Measurements from ENCODE around the gene CLDN6. TPM values are rescaled to one million over a fixed set of nuclear protein-coding genes. Genes with fewer than 3 reads are reported as not detected.

Gene CLDN6
- total RNA-seq, 1 donor, result not detected

DNA sequence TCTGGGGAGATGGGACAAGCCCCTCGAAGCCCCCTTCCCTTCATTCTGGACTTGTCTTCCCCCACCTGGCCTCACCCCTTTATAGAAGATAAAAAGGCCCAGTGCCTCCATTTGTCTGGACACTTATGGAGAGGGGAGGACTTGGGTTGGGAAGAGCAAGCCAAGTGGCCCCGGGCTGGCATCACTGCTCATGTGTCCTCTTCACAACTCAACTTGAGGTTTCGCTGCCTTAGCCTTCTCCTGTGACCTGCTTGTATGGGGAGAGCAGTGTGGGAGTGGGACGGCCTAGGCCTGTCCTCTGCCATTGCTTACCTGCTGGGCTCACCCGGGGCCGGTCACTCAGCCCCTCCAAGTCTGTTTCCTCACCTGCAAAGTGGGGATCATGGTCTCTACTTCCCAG lies 47.4 kb downstream of the CLDN6 start:
- H3K4me3 ChIP-seq (ENCODE audit: low read depth, low read length), result no peak overlapping the region
- TF ChIP-seq, protein P1, sequence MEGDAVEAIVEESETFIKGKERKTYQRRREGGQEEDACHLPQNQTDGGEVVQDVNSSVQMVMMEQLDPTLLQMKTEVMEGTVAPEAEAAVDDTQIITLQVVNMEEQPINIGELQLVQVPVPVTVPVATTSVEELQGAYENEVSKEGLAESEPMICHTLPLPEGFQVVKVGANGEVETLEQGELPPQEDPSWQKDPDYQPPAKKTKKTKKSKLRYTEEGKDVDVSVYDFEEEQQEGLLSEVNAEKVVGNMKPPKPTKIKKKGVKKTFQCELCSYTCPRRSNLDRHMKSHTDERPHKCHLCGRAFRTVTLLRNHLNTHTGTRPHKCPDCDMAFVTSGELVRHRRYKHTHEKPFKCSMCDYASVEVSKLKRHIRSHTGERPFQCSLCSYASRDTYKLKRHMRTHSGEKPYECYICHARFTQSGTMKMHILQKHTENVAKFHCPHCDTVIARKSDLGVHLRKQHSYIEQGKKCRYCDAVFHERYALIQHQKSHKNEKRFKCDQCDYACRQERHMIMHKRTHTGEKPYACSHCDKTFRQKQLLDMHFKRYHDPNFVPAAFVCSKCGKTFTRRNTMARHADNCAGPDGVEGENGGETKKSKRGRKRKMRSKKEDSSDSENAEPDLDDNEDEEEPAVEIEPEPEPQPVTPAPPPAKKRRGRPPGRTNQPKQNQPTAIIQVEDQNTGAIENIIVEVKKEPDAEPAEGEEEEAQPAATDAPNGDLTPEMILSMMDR (IDR thresholded peaks at IDR 0.05; ENCODE audit: insufficient read depth, low read depth, low read length), result no peak
- DNase-seq (ENCODE audit: low read depth), result no peak

DNA sequence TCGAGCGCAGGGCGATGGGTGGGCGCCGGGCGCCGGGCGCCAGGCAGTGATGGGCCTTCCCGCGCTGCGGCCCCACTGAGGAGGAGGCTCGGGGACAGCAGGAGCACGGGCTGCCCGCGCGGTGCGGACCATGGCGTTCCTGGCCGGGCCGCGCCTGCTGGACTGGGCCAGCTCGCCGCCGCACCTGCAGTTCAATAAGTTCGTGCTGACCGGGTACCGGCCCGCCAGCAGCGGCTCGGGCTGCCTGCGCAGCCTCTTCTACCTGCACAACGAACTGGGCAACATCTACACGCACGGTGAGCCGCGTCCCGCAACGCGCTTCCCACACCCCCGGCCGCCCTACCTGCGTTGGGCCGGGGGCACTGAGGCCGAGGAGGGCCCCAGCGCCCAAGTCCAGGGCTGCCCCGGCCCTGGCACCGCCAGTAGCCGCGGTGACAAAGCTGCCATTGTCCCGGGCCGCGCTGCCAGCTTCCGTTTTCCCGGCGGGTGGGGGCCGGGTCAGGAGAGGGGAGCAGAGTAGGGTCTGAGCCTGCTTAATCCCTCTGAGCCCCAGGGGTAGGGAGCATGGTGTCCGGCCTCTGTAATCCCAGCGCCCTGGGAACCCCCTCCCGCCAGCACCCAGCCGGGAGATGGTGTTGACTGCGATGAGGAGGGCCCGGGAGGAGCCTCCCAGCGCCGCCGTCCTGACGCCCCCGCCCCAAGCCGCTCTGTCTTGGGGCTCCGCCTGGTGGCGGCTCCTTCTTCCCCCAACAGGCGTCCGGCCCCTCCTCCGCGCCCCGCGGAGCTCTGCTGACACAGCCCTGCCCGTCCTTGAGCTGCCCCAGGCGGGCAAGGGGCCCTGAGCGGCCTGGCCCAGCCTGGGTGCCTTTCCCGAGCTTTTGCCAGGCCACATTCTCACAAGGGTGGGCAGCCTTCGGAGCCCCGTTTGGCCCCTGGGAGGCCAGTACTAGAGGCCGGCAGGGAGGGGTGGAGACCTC lies 48.1 kb downstream of the CLDN6 start:
- peak overlapping the region; percentile 62 for H3K4me3 ChIP-seq (ENCODE audit: low read depth, low read length)
- peak; percentile 30 for DNase-seq (ENCODE audit: low read depth)
- TF ChIP-seq, protein P1 (IDR thresholded peaks at IDR 0.05; ENCODE audit: insufficient read depth, low read depth, low read length), result peak; percentile 46

DNA sequence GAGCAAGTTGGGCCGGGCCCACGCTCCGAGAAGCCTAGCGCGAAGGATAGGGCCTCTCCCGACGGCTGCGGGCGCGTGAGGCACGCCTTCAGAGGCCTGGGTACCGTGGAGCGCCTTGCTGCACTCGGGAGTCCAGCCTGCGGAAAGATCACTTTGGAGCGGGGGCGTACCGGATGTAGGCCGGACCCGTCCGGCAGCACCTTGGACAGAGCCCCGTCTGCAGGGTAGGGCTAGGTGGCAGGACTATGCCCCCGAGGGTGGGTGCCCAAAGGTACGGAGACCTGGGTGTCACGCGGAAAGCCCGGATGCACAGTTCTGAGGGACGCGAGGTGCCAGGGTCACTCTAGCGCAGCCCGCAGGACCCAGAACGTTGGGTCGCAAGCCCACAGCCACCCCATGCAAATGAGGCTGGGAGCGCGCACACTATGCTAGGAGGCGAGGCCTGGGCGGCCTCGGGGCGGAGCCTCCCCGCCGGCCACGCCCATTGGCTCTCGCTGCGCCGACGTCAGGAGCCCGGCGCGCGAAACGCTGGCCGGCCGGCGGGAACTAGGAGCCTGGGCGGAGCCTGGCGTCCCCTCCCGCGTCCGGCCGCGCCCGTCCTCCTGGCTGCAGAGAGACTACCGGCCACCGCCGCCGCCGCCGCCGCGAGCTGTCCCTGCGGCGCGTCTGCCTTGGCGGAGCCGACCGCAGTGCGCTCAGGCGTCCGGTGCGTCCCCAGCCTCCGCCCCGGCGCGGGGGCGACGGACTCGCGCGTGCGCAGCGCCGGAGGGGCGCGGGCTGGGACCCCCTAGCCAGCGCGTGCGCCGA lies 49.0 kb downstream of the CLDN6 start, which contains the start of gene PAQR4:
PAQR4 (plus strand) TSS at position 611 of the 807 bp plus-strand sequence. CDS start 327 bp downstream, outside the sequence.
- TF ChIP-seq, protein P1 (IDR thresholded peaks at IDR 0.05; ENCODE audit: insufficient read depth, low read depth, low read length), result no peak
- DNase-seq (ENCODE audit: low read depth), result peak; percentile 84
- H3K4me3 ChIP-seq (ENCODE audit: low read depth, low read length), result peak within 1 kb of the TSS; percentile 65

DNA sequence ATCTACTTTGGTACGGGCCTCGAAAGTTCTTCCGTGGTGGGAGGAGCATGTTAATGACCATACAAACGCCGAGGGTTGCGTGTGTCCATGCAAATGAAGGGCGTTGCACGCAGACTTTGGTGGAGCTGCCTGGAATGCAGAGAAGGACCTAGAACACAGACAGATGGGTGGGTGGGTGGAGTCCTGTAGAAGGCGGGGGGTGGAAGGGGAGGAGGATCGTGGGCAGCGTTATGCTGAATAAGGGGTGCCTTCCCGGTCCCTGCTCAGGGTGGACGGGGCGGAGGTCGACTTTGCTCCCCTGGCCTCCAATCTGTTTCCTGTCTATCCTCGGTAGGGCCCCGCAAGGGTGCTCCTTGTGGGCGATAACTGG lies 49.6 kb downstream of the CLDN6 start:
- peak overlapping the region; percentile 65 for H3K4me3 ChIP-seq (ENCODE audit: low read depth, low read length)
- TF ChIP-seq, protein P1 (IDR thresholded peaks at IDR 0.05; ENCODE audit: insufficient read depth, low read depth, low read length), result no peak
- no peak for DNase-seq (ENCODE audit: low read depth)

DNA sequence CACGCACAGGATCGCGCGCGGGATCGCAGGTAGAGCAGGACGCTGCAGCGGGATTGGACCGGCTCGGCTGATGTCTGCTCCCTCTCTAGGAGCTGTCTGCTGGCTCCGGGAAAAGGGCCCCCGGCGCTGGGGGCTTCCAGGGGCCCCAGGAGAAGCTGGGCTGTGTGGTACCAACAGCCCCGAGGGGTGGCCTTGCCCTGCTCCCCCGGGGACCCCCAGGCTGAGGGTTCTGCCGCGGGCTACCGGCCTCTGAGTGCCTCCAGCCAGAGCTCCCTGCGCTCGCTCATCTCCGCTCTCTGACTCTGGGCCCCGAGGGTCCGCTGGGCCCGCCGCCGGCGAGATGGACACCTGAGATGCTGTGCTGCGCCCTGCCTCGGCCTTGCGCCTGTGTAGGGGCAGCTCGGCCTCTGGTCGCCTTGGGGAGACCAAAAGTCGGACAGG lies 50.2 kb downstream of the CLDN6 start:
- TF ChIP-seq, protein P1 (IDR thresholded peaks at IDR 0.05; ENCODE audit: insufficient read depth, low read depth, low read length), result no peak
- H3K4me3 ChIP-seq (ENCODE audit: low read depth, low read length), result no peak overlapping the region
- DNase-seq (ENCODE audit: low read depth), result no peak

DNA sequence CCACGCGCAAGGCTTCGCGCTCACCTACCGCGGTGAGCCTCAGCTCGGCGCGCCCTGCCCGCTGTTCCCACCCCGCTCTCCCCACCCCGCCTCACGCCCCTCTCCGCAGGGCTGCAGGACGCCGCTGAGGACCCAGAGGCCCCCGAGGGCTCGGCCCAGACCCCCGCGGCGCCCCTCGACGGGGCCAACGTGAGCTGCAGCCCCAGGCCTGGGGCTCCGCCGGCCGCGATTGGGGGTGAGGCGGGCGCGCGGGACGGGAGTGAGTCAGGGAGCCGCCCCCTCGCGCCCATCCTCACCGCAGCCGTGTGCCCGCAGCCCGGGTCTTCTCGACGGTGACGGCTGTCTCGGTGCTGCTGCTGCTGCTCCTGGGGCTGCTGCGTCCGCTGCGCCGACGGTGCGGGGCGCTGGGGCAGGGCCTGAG lies 50.8 kb downstream of the CLDN6 start:
- DNase-seq (ENCODE audit: low read depth), result no peak
- TF ChIP-seq, protein P1 (IDR thresholded peaks at IDR 0.05; ENCODE audit: insufficient read depth, low read depth, low read length), result no peak
- H3K4me3 ChIP-seq (ENCODE audit: low read depth, low read length), result no peak overlapping the region

Measured in fibroblast of villous mesenchyme (primary cell).